Muscle of leg (tissue), 16 donors: ENCODE results near the gene CD2BP2. TPM values are rescaled to one million over a fixed set of nuclear protein-coding genes. Genes with fewer than 3 reads are reported as not detected.
"Not testable (repeated sequence)": the region's sequence is repeated elsewhere in the genome, so short reads cannot be mapped to it uniquely, and the experiment has no call there.

Experiments
- DNase-seq: peaks from one replicate; pipeline ENCODE4 v3.0.0; 2013
- H3K27ac ChIP-seq: one replicate; pipeline ENCODE4 v1.5.1; 2013; ENCODE audit warnings: mild to moderate bottlenecking, low read length, control low read depth
- H3K27me3 ChIP-seq: one replicate; pipeline ENCODE4 v1.6.1; 2013; ENCODE audit warnings: low read length; ENCODE audit not compliant: control insufficient read depth, insufficient read depth
- H3K36me3 ChIP-seq: one replicate; pipeline ENCODE4 v1.6.1; 2013; ENCODE audit warnings: low read length; ENCODE audit not compliant: control insufficient read depth, insufficient read depth
- H3K4me1 ChIP-seq: one replicate; pipeline ENCODE4 v1.6.1; 2013; ENCODE audit warnings: low read length; ENCODE audit not compliant: control insufficient read depth, insufficient read depth
- H3K4me3 ChIP-seq: one replicate; pipeline ENCODE4 v1.5.1; 2013; ENCODE audit warnings: low read length, control low read depth
- H3K9me3 ChIP-seq: replicated peaks from 2 replicates; pipeline ENCODE4 v1.6.1; 2013; ENCODE audit warnings: low read depth, low read length; ENCODE audit not compliant: control insufficient read depth
- WGBS: methylation state at CpG from one replicate; pipeline ENCODE4 v1.1.5; 2013; ENCODE audit warnings: missing lambda C conversion rate; ENCODE audit not compliant: insufficient coverage; 5-methylcytosine and 5-hydroxymethylcytosine counted together
- long read RNA-seq, 11 donors: transcript quantifications; one replicate each; lab custom pipeline, GENCODE V29; 2026
- polyA plus RNA-seq, 8 donors: library from polyadenylated mRNA; unstranded; fragments of 120-200 nt; gene quantifications; one replicate each; pipeline versions ENCODE4 v1.2.1 to v1.2.3, GENCODE V29; 2013; ENCODE audit warnings: inconsistent platforms in 1 of 8, low replicate concordance in 1 of 8; ENCODE audit not compliant: insufficient read length in 8 of 8, insufficient read depth in 1 of 8
- total RNA-seq: library from RNA; stranded (reverse); fragments of 120-200 nt; gene quantifications from one replicate; pipeline ENCODE4 v1.2.4, GENCODE V29; 2013

Gene CD2BP2
- 34.0 TPM for total RNA-seq
- polyA plus RNA-seq = 10 to 100 TPM; 32.3 to 44.2 (median 38.8) TPM
- long read RNA-seq, donor 1, transcript CD2BP2-201 (7 exons, 3,421 nt) = major isoform, 8 of 9 reads
- long read RNA-seq, donor 1, partial matches to known transcripts = 0 of 9 reads
- long read RNA-seq, donor 1, other reads (novel, unspliced or antisense) = 0 of 9 reads
- long read RNA-seq, donor 2, partial matches to known transcripts = 0 of 1 reads
- long read RNA-seq, donor 2, other reads (novel, unspliced or antisense) = 0 of 1 reads
- long read RNA-seq, donor 3, transcript CD2BP2-201 (7 exons, 3,421 nt) = major isoform, 20 of 38 reads
- long read RNA-seq, donor 3, partial matches to known transcripts = 15 of 38 reads
- long read RNA-seq, donor 3, other reads (novel, unspliced or antisense) = 0 of 38 reads
- long read RNA-seq, donor 4, transcript CD2BP2-201 (7 exons, 3,421 nt) = major isoform, 12 of 14 reads
- long read RNA-seq, donor 4, partial matches to known transcripts = 0 of 14 reads
- long read RNA-seq, donor 4, other reads (novel, unspliced or antisense) = 0 of 14 reads
- long read RNA-seq, donor 5, transcript CD2BP2-201 (7 exons, 3,421 nt) = major isoform, 34 of 45 reads
- long read RNA-seq, donor 5, partial matches to known transcripts = 5 of 45 reads
- long read RNA-seq, donor 5, other reads (novel, unspliced or antisense) = 0 of 45 reads
- long read RNA-seq, donor 6, transcript CD2BP2-201 (7 exons, 3,421 nt) = major isoform, 30 of 48 reads
- long read RNA-seq, donor 6, partial matches to known transcripts = 14 of 48 reads
- long read RNA-seq, donor 6, other reads (novel, unspliced or antisense) = 0 of 48 reads
- long read RNA-seq, donor 7, transcript CD2BP2-201 (7 exons, 3,421 nt) = major isoform, 9 of 13 reads
- long read RNA-seq, donor 7, partial matches to known transcripts = 0 of 13 reads
- long read RNA-seq, donor 7, other reads (novel, unspliced or antisense) = 0 of 13 reads
- long read RNA-seq, donor 8, transcript CD2BP2-202 (3 exons, 541 nt) = minor isoform, 5 of 15 reads
- long read RNA-seq, donor 8, transcript CD2BP2-201 (7 exons, 3,421 nt) = major isoform, 10 of 15 reads
- long read RNA-seq, donor 8, partial matches to known transcripts = 0 of 15 reads
- long read RNA-seq, donor 8, other reads (novel, unspliced or antisense) = 0 of 15 reads
- long read RNA-seq, donor 9, transcript CD2BP2-201 (7 exons, 3,421 nt) = major isoform, 12 of 13 reads
- long read RNA-seq, donor 9, partial matches to known transcripts = 0 of 13 reads
- long read RNA-seq, donor 9, other reads (novel, unspliced or antisense) = 0 of 13 reads
- long read RNA-seq, donor 10, transcript CD2BP2-201 (7 exons, 3,421 nt) = major isoform, 16 of 18 reads
- long read RNA-seq, donor 10, partial matches to known transcripts = 0 of 18 reads
- long read RNA-seq, donor 10, other reads (novel, unspliced or antisense) = 0 of 18 reads
- long read RNA-seq, donor 11, transcript CD2BP2-201 (7 exons, 3,421 nt) = major isoform, 19 of 19 reads
- long read RNA-seq, donor 11, partial matches to known transcripts = 0 of 19 reads
- long read RNA-seq, donor 11, other reads (novel, unspliced or antisense) = 0 of 19 reads

DNA sequence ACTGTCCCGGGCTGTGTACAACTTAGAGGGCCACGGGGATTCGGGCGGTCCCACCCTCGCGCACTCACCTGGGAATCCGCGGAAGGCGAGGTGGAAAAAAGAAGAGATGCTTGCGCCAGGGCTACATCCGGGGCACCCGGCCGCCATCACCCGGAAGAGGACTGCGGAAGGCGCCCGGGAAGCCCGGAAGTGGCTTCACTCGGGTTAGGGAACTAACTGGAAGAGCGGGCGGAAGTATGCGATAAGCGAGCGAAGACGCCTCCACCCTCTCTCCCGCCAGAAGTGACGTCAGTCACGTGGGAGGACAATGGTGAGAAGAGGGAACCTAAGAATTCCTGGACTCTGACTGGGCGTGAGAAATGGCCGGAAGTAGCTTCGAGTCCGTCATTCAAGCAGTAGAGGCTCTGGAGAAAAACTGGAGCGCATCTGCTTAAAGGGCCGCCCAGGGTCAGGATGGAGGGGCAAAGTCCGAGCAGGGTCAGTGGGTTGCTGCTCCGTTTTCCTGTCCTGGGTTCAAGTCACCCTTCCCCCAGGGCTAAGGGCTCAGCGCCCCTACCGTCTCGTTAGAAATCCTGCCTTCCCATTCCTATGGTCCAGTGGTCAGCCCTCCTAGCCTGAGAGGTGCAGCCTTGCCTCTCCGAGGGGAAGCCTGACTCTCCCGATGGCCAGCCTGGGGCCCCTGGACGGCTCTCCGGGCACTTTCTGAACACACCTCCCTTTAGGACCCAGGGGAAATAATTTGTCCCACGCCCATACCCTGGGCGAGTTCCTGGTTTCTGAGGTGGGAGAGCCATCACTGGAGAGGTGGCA lies at the start of gene CD2BP2:
CD2BP2 (minus strand) TSS at position 165 of the 810 bp plus-strand sequence. CDS start 627 bp downstream, outside the sequence.
- Histone ChIP-seq H3K27ac (peak within 1 kb of the TSS; percentile 96), H3K4me3 (peak within 1 kb of the TSS; percentile 71), H3K36me3 (peaks cover 76% of the 10 kb centered on the region), H3K9me3 (no peaks in the 10 kb centered on the region), H3K4me1 (peaks cover 47% of the 10 kb centered on the region), H3K27me3 (no peaks in the 10 kb centered on the region)
- DNase-seq = peak; percentile 100
- 0% methylated on average over 33 of the region's 45 CpGs for WGBS

DNA sequence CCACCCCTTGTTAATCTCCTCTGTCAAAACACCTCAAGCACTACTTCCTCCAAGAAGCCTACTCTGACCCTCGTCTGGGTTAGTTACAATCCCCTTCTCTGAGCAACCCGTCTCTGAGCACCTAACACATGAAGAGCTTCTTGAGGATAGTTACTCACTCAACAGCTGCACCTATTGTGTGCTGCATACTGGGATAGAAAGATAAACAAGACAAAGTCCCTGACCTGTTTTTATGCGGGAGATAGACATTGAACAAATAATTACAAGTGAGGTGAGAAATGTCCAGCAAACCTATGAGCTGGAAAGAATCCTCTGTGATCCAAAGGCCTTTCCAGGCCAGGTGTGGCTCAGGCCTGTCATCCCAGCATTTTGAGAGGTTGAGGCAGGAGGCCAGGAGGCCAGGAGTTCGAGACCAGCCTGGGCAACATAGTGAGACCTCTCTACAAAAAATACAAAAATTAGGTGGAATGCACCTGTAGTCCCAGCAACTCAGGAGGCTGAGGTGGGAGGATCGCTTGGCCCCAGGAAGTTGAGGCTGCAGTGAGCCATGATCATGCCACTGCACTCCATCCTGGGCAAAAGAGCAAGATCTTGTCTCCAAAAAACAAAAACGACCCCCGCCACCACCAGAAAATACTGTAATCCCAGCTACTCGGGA lies 46.8 kb upstream of the CD2BP2 start:
- Histone ChIP-seq H3K36me3 (peaks cover 18% of the 10 kb centered on the region), H3K4me3 (no peak overlapping the region), H3K27ac (no peak overlapping the region), H3K27me3 (no peaks in the 10 kb centered on the region), H3K4me1 (peaks cover 17% of the 10 kb centered on the region), H3K9me3 (no peaks in the 10 kb centered on the region)
- 96% methylated on average over 4 of the region's 8 CpGs for WGBS
- peak; percentile 3 for DNase-seq

DNA sequence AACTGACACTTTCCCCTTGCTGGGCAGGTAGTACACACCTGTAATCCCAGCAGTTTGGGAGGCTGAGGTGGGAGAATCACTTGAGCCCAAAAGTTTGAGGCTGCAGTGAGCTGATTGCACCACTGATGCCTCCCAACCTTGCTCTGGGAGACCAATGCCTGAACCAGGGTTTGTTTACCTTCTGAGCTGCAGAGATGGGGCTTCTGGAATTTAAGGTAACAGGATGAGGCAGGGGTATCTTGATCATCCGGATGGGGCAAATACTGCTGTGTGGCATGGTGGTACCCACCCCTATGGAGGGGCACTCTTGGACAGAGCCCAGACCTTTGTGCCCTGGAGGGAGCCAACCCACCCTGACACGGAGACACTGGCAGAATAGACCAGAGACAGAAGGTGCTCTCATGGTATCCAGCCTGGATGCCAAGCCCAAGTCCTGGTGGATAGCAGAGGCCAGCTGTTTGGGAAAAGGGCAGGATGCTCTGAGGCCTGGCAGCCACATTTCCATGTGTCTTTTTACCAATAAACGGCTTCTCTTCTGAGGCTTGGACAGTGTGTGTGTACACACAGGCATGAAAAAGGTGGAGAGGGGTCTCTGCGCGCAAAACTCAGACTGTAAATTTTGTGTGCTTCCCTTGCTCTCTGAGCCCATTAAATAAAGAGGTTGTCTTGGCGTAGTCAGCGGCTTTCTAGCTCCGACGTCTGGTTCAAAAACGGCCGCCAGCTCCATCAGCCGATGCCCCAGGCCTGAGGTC lies 44.5 kb upstream of the CD2BP2 start:
- no peak for DNase-seq
- WGBS = 0% methylated on average over 8 of the region's 12 CpGs
- peaks cover 18% of the 10 kb centered on the region for H3K36me3 ChIP-seq
- peak overlapping the region; percentile 99 for H3K27ac ChIP-seq
- H3K9me3 ChIP-seq = no peaks in the 10 kb centered on the region
- H3K4me1 ChIP-seq = peaks cover 19% of the 10 kb centered on the region
- H3K4me3 ChIP-seq = peak overlapping the region; percentile 76
- H3K27me3 ChIP-seq = no peaks in the 10 kb centered on the region

DNA sequence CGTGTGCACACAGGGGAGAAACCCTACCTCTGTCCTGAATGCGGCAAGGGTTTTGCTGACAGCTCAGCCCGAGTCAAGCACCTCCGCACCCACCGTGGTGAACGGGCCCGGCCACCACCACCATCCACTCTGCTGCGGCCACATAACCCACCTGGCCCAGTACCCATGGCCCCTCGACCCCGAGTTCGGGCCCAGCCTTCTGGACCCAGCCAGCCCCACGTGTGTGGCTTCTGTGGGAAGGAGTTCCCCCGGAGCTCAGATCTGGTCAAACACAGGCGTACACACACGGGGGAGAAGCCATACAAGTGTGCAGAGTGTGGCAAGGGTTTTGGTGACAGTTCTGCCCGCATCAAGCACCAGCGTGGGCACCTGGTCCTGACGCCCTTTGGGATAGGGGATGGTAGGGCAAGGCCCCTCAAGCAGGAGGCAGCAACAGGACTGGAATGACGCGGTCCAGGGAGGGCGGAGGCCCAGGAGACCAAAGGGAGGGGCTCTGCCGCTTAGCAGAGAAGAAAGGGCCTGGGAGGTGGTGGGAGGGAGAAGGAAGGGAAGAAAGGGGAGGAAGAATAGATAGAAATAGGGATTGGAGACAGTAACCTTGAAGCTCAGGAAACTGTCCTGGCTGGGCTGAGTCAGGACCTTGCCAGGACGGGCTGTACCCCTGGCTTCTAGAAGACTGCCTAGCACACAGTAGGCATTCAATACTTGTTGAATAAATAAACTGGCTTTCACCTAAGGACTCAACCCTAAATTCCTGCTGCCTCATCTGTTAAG lies 43.7 kb upstream of the CD2BP2 start:
- peak overlapping the region; percentile 99 for H3K27ac ChIP-seq
- H3K4me3 ChIP-seq = no peak overlapping the region
- H3K27me3 ChIP-seq = no peaks in the 10 kb centered on the region
- peaks cover 25% of the 10 kb centered on the region for H3K4me1 ChIP-seq
- H3K9me3 ChIP-seq = no peaks in the 10 kb centered on the region
- 71% methylated on average over 15 of the region's 23 CpGs for WGBS
- peaks cover 18% of the 10 kb centered on the region for H3K36me3 ChIP-seq
- peak; percentile 9 for DNase-seq

DNA sequence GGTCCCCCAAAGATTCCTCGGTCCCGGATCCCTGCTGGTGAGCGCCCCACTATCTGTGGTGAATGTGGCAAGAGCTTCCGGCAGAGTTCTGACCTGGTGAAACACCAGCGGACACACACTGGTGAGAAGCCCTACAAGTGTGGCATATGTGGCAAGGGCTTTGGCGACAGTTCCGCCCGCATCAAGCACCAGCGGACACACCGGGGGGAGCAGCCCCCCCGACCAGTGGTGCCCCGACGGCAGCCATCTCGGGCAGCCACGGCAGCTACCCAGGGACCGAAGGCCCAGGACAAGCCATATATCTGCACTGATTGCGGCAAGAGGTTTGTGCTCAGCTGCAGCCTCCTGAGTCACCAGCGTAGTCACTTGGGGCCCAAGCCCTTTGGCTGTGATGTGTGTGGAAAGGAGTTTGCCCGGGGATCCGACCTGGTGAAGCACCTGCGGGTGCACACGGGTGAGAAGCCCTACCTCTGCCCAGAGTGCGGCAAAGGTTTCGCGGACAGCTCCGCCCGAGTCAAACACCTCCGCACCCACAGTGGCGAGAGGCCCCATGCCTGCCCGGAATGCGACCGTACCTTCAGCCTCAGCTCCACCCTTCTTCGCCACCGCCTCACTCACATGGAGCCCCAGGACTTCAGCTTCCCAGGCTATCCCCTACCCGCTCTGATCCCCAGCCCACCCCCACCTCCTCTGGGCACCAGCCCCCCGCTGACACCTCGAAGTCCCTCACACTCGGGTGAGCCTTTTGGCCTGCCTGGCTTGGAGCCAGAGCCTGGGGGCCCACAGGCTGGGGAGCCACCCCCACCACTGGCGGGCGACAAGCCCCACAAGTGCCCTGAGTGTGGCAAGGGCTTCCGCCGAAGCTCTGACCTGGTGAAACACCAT lies 42.9 kb upstream of the CD2BP2 start:
- WGBS = 95% methylated on average over 37 of the region's 42 CpGs
- Histone ChIP-seq H3K27me3 (no peaks in the 10 kb centered on the region), H3K4me3 (no peak overlapping the region), H3K9me3 (no peaks in the 10 kb centered on the region), H3K36me3 (peaks cover 18% of the 10 kb centered on the region), H3K4me1 (peaks cover 29% of the 10 kb centered on the region), H3K27ac (no peak overlapping the region)
- DNase-seq = peak; percentile 5

DNA sequence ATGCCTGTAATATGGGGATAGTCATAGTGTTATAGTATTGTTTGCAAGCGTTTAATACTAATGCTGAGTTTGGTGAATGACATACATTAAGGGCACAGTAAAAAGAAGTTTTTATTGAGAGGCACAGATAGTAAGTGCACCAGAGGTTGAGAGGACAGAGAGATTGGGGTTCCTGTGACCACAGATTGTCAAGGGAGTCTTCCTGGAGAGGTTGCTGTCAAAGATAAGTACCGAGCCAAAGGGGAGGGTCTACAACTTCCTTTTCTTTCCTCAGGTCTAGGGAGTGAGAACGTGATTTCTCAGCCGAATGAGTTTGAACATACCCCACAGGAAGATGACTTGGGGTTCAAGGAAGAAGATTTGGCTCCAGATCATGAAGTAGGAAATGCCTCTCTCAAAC lies 41.9 kb upstream of the CD2BP2 start:
- Histone ChIP-seq H3K9me3 (no peaks in the 10 kb centered on the region), H3K4me3 (no peak overlapping the region), H3K4me1 (peaks cover 29% of the 10 kb centered on the region), H3K36me3 (peaks cover 18% of the 10 kb centered on the region), H3K27me3 (no peaks in the 10 kb centered on the region), H3K27ac (no peak overlapping the region)
- WGBS = 73% methylated on average over 3 of the region's 4 CpGs
- DNase-seq = no peak

DNA sequence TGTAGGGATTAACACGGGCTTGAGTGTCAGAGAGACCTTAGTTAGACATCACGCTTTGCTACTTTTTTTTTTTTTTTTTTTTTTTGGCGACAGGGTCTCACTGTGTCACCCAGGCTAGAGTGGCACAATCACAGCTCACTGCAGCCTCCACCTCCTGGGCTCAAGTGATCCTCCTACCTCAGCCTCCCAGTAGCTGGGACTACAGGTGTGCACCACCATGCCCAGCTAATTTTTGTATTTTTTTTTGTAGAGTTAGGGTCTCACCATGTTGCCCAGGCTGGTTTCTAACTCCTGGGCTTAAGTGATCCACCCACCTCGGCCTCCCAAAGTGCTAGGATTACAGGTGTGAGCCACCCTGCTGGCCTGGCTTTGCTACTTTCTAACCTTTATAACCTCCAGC lies 41.5 kb upstream of the CD2BP2 start:
- Histone ChIP-seq H3K36me3 (peaks cover 18% of the 10 kb centered on the region), H3K4me1 (peaks cover 29% of the 10 kb centered on the region)
- H3K27me3 ChIP-seq, DNase-seq, H3K9me3 ChIP-seq, H3K4me3 ChIP-seq, H3K27ac ChIP-seq: not testable (repeated sequence)
- no CpG with 5 or more reads among the region's 4 CpGs for WGBS
